Measurements from ENCODE around the gene FADS1. TPM values are rescaled to one million over a fixed set of nuclear protein-coding genes. Genes with fewer than 3 reads are reported as not detected.

The FADS1 gene
- total and polyA plus RNA-seq, 2 donors (not counting 3 experiments of a cell fraction or from before 2014, with no cell fraction given): 110 to 121 TPM

DNA sequence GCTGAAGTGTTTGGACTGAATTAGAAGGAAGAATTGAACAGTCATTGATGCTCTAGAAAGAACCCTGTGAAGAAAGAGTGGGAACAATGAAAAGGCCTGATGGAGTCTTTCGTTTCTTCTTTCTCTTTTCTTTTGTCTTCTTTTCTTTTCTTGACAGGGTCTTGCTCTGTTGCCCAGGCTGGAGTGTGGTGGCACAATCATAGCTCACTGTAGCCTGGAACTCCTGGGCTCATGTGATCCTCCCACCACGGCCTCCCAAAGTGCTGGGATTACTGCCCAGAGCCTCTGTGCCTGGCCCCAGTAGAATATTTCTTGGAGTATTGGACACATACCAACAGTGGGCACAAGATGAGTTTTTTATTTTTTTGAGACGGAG, 23.0 kb downstream of the FADS1 start:
- Histone ChIP-seq H3K9ac (replicated peaks; ENCODE audit: extremely low read depth, insufficient read depth, low read length) (peak overlapping the region; percentile 100), H4K20me1 (replicated peaks; ENCODE audit: control insufficient read depth, extremely low read depth, insufficient read depth, low read length) (no peaks in the 10 kb centered on the region), H3K9me3 (replicated peaks; ENCODE audit: control insufficient read depth, insufficient read depth, low read length) (no peaks in the 10 kb centered on the region), H3K4me1 (ENCODE audit: control insufficient read depth, extremely low read depth, insufficient read depth, low read length) (peaks cover 19% of the 10 kb centered on the region), H3K27me3 (ENCODE audit: control insufficient read depth in 2 of 2, insufficient read depth in 2 of 2, low read length in 2 of 2) (no peaks in the 10 kb centered on the region), H3K27ac (ENCODE audit: insufficient read depth, low read depth, low read length) (peak overlapping the region; percentile 99), H3K4me3 (replicated peaks in 1 of 3; ENCODE audit: insufficient read depth in 1 of 3, low read depth in 1 of 3, low read length in 3 of 3) (peak overlapping the region; percentile 70 to 91 (median 83)), H3K9me1 (replicated peaks; ENCODE audit: control insufficient read depth, extremely low read depth, insufficient read depth, low read length) (no peaks in the 10 kb centered on the region), H2AFZ (ENCODE audit: low read depth, low read length) (no peak overlapping the region), H3K36me3 (ENCODE audit: control insufficient read depth in 2 of 2, extremely low read depth in 1 of 2, insufficient read depth in 2 of 2, low read length in 2 of 2) (peaks cover 4 to 18% of the 10 kb centered on the region in 2 experiments), H3K79me2 (ENCODE audit: control insufficient read depth, insufficient read depth, low read length) (peaks cover 60% of the 10 kb centered on the region), H3K4me2 (ENCODE audit: insufficient read depth, low read length) (peak overlapping the region; percentile 92)
- intact Hi-C loops (cut with micrococcal nuclease): loop anchor here (2.0 to 5.0 kb wide), 2 partner anchors 97 to 328 kb away; partner anchors contain the start of genes FADS3 and INCENP
- no TSS peak for BruUV-seq (replicated peaks)
- ChIA-PET CTCF (interaction anchor here (1.6 to 2.6 kb wide), 3 partner anchors 21 to 288 kb away, joined by 3 to 10 read pairs (median 9); no protein-coding TSS in a partner anchor), POLR2A (no interaction called here)
- dilution Hi-C loops (cut with MboI; ENCODE audit: extremely low pct_ligation_motif_present, low sequenced_read_pairs): no loop called here
- TF ChIP-seq, protein P1, sequence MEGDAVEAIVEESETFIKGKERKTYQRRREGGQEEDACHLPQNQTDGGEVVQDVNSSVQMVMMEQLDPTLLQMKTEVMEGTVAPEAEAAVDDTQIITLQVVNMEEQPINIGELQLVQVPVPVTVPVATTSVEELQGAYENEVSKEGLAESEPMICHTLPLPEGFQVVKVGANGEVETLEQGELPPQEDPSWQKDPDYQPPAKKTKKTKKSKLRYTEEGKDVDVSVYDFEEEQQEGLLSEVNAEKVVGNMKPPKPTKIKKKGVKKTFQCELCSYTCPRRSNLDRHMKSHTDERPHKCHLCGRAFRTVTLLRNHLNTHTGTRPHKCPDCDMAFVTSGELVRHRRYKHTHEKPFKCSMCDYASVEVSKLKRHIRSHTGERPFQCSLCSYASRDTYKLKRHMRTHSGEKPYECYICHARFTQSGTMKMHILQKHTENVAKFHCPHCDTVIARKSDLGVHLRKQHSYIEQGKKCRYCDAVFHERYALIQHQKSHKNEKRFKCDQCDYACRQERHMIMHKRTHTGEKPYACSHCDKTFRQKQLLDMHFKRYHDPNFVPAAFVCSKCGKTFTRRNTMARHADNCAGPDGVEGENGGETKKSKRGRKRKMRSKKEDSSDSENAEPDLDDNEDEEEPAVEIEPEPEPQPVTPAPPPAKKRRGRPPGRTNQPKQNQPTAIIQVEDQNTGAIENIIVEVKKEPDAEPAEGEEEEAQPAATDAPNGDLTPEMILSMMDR (IDR thresholded peaks at IDR 0.05; ENCODE audit: extremely low read depth in 1 of 2, insufficient read depth in 1 of 2, low read depth in 1 of 2, low read length in 2 of 2): no peak
- TF ChIP-seq EZH2 (IDR thresholded peaks at IDR 0.05; ENCODE audit: borderline replicate concordance, low read depth, low read length, severe bottlenecking): no peak
- DNase-seq (ENCODE audit: low read depth, low spot score): no peak
- FAIRE-seq: peak; percentile 33

DNA sequence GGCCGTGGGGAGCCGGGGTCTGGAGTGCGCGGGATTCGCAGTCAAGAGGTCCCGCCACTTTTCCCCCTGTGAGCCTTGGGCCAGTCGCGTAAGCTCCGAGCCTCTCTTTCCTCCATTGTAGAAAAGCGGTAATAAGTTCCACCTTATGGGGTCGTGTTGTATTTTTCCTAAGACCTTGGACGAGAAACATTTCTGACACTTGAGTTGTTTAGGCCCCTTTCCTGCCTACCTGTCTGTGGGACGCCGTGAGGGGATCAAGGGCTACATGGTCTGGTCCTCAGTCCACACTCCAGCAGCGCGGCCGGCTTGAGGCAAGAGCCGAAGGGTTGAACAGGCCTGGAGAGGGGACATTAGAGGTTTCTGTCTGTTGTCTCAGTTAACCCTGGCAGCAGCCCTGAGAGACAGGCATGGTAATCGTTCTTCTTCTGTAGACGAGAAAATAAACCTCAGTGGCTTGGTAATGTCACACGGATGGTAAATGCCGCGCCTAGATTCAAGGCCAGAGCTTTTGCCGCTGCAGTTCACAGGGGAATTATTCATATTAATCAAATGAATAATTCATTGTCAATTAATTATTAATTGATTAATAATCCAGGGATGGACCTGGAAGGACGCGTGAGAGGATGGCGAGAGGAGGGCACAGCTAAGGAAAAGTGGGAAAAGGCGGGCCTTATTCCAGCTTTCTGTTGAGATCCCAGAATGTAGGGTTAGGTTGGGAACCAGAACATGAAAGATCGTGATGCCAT, 23.5 kb downstream of the FADS1 start:
- Histone ChIP-seq H3K4me2 (ENCODE audit: insufficient read depth, low read length) (peak overlapping the region; percentile 92), H3K27ac (ENCODE audit: insufficient read depth, low read depth, low read length) (peak overlapping the region; percentile 99), H2AFZ (ENCODE audit: low read depth, low read length) (peak overlapping the region; percentile 76), H4K20me1 (replicated peaks; ENCODE audit: control insufficient read depth, extremely low read depth, insufficient read depth, low read length) (no peaks in the 10 kb centered on the region), H3K9ac (replicated peaks; ENCODE audit: extremely low read depth, insufficient read depth, low read length) (peak overlapping the region; percentile 100), H3K27me3 (ENCODE audit: control insufficient read depth in 2 of 2, insufficient read depth in 2 of 2, low read length in 2 of 2) (no peaks in the 10 kb centered on the region), H3K79me2 (ENCODE audit: control insufficient read depth, insufficient read depth, low read length) (peaks cover 57% of the 10 kb centered on the region), H3K4me3 (replicated peaks in 1 of 3; ENCODE audit: insufficient read depth in 1 of 3, low read depth in 1 of 3, low read length in 3 of 3) (peak overlapping the region; percentile 70 to 91 (median 83)), H3K9me1 (replicated peaks; ENCODE audit: control insufficient read depth, extremely low read depth, insufficient read depth, low read length) (no peaks in the 10 kb centered on the region), H3K9me3 (replicated peaks; ENCODE audit: control insufficient read depth, insufficient read depth, low read length) (no peaks in the 10 kb centered on the region), H3K36me3 (ENCODE audit: control insufficient read depth in 2 of 2, extremely low read depth in 1 of 2, insufficient read depth in 2 of 2, low read length in 2 of 2) (peaks cover 4 to 22% of the 10 kb centered on the region in 2 experiments), H3K4me1 (ENCODE audit: control insufficient read depth, extremely low read depth, insufficient read depth, low read length) (peaks cover 19% of the 10 kb centered on the region)
- FAIRE-seq (no peak), DNase-seq (ENCODE audit: low read depth, low spot score) (no peak)
- ChIA-PET CTCF (interaction anchor here (1.6 to 2.6 kb wide), 6 partner anchors 22 to 315 kb away, joined by 3 to 16 read pairs (median 10); no protein-coding TSS in a partner anchor), POLR2A (interaction anchor here (0.6 to 1.9 kb wide), 4 partner anchors 22 to 315 kb away, joined by 3 to 13 read pairs (median 4); partner anchors contain the start of gene FTH1)
- dilution Hi-C loops (cut with MboI; ENCODE audit: extremely low pct_ligation_motif_present, low sequenced_read_pairs) (no loop called here), intact Hi-C loops (cut with micrococcal nuclease) (loop anchor here (2.0 to 5.0 kb wide), 2 partner anchors 98 to 329 kb away; partner anchors contain the start of genes FADS3 and INCENP)
- BruUV-seq (replicated peaks): TSS peak; percentile 58
- TF ChIP-seq POLR2A (IDR thresholded peaks at IDR 0.05; ENCODE audit: low read depth, low read length) (peak; percentile 19), JUN (IDR thresholded peaks at IDR 0.05; ENCODE audit: borderline replicate concordance, insufficient read depth, insufficient read length, low read depth) (no peak), GATA2 (IDR thresholded peaks at IDR 0.05; ENCODE audit: insufficient read depth, insufficient read length, low read depth, low read length) (no peak)

All from endothelial cell of umbilical vein (primary cell).